ENCODE measurements around the gene CDK16.

Gene CDK16

GRCh38 chrX:47218280-47218919, at the start of gene CDK16:
CDK16 (plus strand) TSS chrX:47218681; CDS start chrX:47223558, 4,877 bp downstream.
- no peaks in the 10 kb centered on the region for H4K20me1 ChIP-seq (ENCODE audit: insufficient read depth)
- H3K4me3 ChIP-seq (IDR thresholded peaks at IDR 0.05; ENCODE audit: insufficient read depth, low read depth, low read length), result no peak within 1 kb of the TSS
- H3K36me3 ChIP-seq (ENCODE audit: insufficient read depth), result no peaks in the 10 kb centered on the region
- H3K79me2 ChIP-seq (ENCODE audit: insufficient read depth, low read depth), result peaks cover 32% of the 10 kb centered on the region
- H3K27me3 ChIP-seq (ENCODE audit: insufficient read depth, low read depth), result no peaks in the 10 kb centered on the region
- peak within 1 kb of the TSS; percentile 64 for H2AFZ ChIP-seq (ENCODE audit: low read depth)
- peak within 1 kb of the TSS; percentile 92 for H3K27ac ChIP-seq
- no peak for TF ChIP-seq CTCF (conservative IDR thresholded peaks at IDR 0.05; ENCODE audit: low read depth, low read length)
- peak within 1 kb of the TSS; percentile 73 for H3K4me2 ChIP-seq
- H3K9ac ChIP-seq, result peak within 1 kb of the TSS; percentile 95
- H3K4me1 ChIP-seq (ENCODE audit: low read depth, poor library complexity, severe bottlenecking), result peaks cover 15% of the 10 kb centered on the region

- no peaks in the 10 kb centered on the region for H3K27me3 ChIP-seq (ENCODE audit: insufficient read depth, low read depth)
- H3K27ac ChIP-seq, result no peak overlapping the region
- no peak overlapping the region for H3K4me3 ChIP-seq (IDR thresholded peaks at IDR 0.05; ENCODE audit: insufficient read depth, low read depth, low read length)
- H3K79me2 ChIP-seq (ENCODE audit: insufficient read depth, low read depth), result peaks cover 22% of the 10 kb centered on the region; the same call in 1 of the 2 replicates
- H3K4me1 ChIP-seq (ENCODE audit: low read depth, poor library complexity, severe bottlenecking), result no peaks in the 10 kb centered on the region
- no peak overlapping the region for H2AFZ ChIP-seq (ENCODE audit: low read depth)
- no peak for TF ChIP-seq CTCF (conservative IDR thresholded peaks at IDR 0.05; ENCODE audit: low read depth, low read length)
- H3K4me2 ChIP-seq, result no peak overlapping the region
- H3K9ac ChIP-seq, result no peak overlapping the region
- H3K36me3 ChIP-seq (ENCODE audit: insufficient read depth), result no peaks in the 10 kb centered on the region
- no peaks in the 10 kb centered on the region for H4K20me1 ChIP-seq (ENCODE audit: insufficient read depth)
These were observed 49.2 kb upstream of the CDK16 start for GRCh38 chrX:47169273-47169672.

- H2AFZ ChIP-seq (ENCODE audit: low read depth), result no peak overlapping the region
- no peak overlapping the region for H3K4me2 ChIP-seq
- no peak overlapping the region for H3K27ac ChIP-seq
- no peaks in the 10 kb centered on the region for H3K27me3 ChIP-seq (ENCODE audit: insufficient read depth, low read depth)
- H3K79me2 ChIP-seq (ENCODE audit: insufficient read depth, low read depth), result peaks cover 16% of the 10 kb centered on the region; the same call in 1 of the 2 replicates
- no peak overlapping the region for H3K9ac ChIP-seq
- no peaks in the 10 kb centered on the region for H3K4me1 ChIP-seq (ENCODE audit: low read depth, poor library complexity, severe bottlenecking)
- TF ChIP-seq CTCF (conservative IDR thresholded peaks at IDR 0.05; ENCODE audit: low read depth, low read length), result no peak
- no peaks in the 10 kb centered on the region for H4K20me1 ChIP-seq (ENCODE audit: insufficient read depth)
- H3K4me3 ChIP-seq (IDR thresholded peaks at IDR 0.05; ENCODE audit: insufficient read depth, low read depth, low read length), result no peak overlapping the region
- no peaks in the 10 kb centered on the region for H3K36me3 ChIP-seq (ENCODE audit: insufficient read depth)
These were observed 48.6 kb upstream of the CDK16 start for GRCh38 chrX:47169726-47170515.

- Histone ChIP-seq H2AFZ (ENCODE audit: low read depth) (no peak overlapping the region), H4K20me1 (ENCODE audit: insufficient read depth) (no peaks in the 10 kb centered on the region), H3K27ac (no peak overlapping the region), H3K36me3 (ENCODE audit: insufficient read depth) (no peaks in the 10 kb centered on the region), H3K4me3 (IDR thresholded peaks at IDR 0.05; ENCODE audit: insufficient read depth, low read depth, low read length) (no peak overlapping the region), H3K9ac (no peak overlapping the region), H3K79me2 (ENCODE audit: insufficient read depth, low read depth) (peaks cover 8% of the 10 kb centered on the region; the same call in 1 of the 2 replicates), H3K4me2 (no peak overlapping the region), H3K4me1 (ENCODE audit: low read depth, poor library complexity, severe bottlenecking) (no peaks in the 10 kb centered on the region), H3K27me3 (ENCODE audit: insufficient read depth, low read depth) (no peaks in the 10 kb centered on the region)
- no peak for TF ChIP-seq CTCF (conservative IDR thresholded peaks at IDR 0.05; ENCODE audit: low read depth, low read length)
These were observed 47.4 kb upstream of the CDK16 start for GRCh38 chrX:47170861-47171692.
